HG02981 (cell line): ENCODE results near the gene TMEM19.

Experiments
- ATAC-seq: cut with Tn5 transposase; IDR thresholded peaks from one replicate; pipeline ENCODE4 v1.9.1; 2021; ENCODE audit warnings: mild to moderate bottlenecking, moderate library complexity; ENCODE audit not compliant: unreplicated experiment

TMEM19 gene

GRCh38 chr12:71685914-71686657, at the start of gene TMEM19:
TSS of gene TMEM19 (plus strand) at chr12:71686082. CDS start at chr12:71686681, 599 bp downstream.
- ATAC-seq = peak; percentile 85

- ATAC-seq = peak; percentile 50
Measured at GRCh38 chr12:71636704-71637115, 49.2 kb upstream of the TMEM19 start.

- no peak for ATAC-seq
Measured at GRCh38 chr12:71638499-71638898, 47.4 kb upstream of the TMEM19 start.

GRCh38 chr12:71639341-71639760, 46.5 kb upstream of the TMEM19 start:
- ATAC-seq = peak; percentile 45

GRCh38 chr12:71640316-71640715, 45.6 kb upstream of the TMEM19 start:
- ATAC-seq = no peak

- no peak for ATAC-seq
Measured at GRCh38 chr12:71641390-71641789, 44.5 kb upstream of the TMEM19 start.

- peak; percentile 60 for ATAC-seq
Measured at GRCh38 chr12:71642264-71642663, 43.6 kb upstream of the TMEM19 start.

- ATAC-seq = no peak
Measured at GRCh38 chr12:71645268-71645667, 40.6 kb upstream of the TMEM19 start.

GRCh38 chr12:71646512-71646911, 39.4 kb upstream of the TMEM19 start:
- no peak for ATAC-seq

GRCh38 chr12:71648537-71648936, 37.3 kb upstream of the TMEM19 start:
- no peak for ATAC-seq

GRCh38 chr12:71649401-71649800, 36.5 kb upstream of the TMEM19 start:
- ATAC-seq = no peak

GRCh38 chr12:71652656-71653055, 33.2 kb upstream of the TMEM19 start:
- ATAC-seq = no peak

GRCh38 chr12:71653137-71653536, 32.7 kb upstream of the TMEM19 start:
- ATAC-seq = no peak

- ATAC-seq = no peak
Measured at GRCh38 chr12:71654200-71654599, 31.7 kb upstream of the TMEM19 start.

- no peak for ATAC-seq
Measured at GRCh38 chr12:71655495-71655894, 30.4 kb upstream of the TMEM19 start.

- ATAC-seq = no peak
Measured at GRCh38 chr12:71655907-71656306, 30.0 kb upstream of the TMEM19 start.

GRCh38 chr12:71656740-71657139, 29.1 kb upstream of the TMEM19 start:
- ATAC-seq = no peak

GRCh38 chr12:71661977-71662530, 23.8 kb upstream of the TMEM19 start:
- ATAC-seq = no peak

GRCh38 chr12:71662849-71663560, 22.9 kb upstream of the TMEM19 start:
- ATAC-seq = peak; percentile 27

- peak; percentile 91 for ATAC-seq
Measured at GRCh38 chr12:71663561-71664410, 22.1 kb upstream of the TMEM19 start, which contains the start of the genes THAP2 and ZFC3H1. TSS of gene THAP2 (plus strand) at chr12:71664301. CDS start at chr12:71664510, 209 bp downstream. TSS of gene ZFC3H1 (minus strand) at chr12:71663848. CDS start at chr12:71663610, 238 bp downstream.
